Keratinocyte (primary cell): ENCODE data around the gene RGS10.

Experiments used
- CTCF ChIP-seq, 3 experiments: IDR thresholded peaks in 1 of 3; conservative IDR thresholded peaks in 1 of 3; optimal IDR thresholded peaks in 1 of 3; 2 replicates in 2 of 3; 3 replicates in 1 of 3; pipeline versions ENCODE3 to v1.5.1; 2011; ENCODE audit warnings: low read length in 3 of 3, mild to moderate bottlenecking in 3 of 3, moderate library complexity in 2 of 3, control low read depth in 1 of 3, inconsistent platforms in 1 of 3; ENCODE audit not compliant: insufficient read depth in 2 of 3; ENCODE audit errors: extremely low read depth in 1 of 3
- EZH2 ChIP-seq: IDR thresholded peaks from one replicate; pipeline ENCODE4 v1.6.1; 2012; ENCODE audit warnings: inconsistent platforms, mild to moderate bottlenecking, low read length, moderate library complexity

DNA sequence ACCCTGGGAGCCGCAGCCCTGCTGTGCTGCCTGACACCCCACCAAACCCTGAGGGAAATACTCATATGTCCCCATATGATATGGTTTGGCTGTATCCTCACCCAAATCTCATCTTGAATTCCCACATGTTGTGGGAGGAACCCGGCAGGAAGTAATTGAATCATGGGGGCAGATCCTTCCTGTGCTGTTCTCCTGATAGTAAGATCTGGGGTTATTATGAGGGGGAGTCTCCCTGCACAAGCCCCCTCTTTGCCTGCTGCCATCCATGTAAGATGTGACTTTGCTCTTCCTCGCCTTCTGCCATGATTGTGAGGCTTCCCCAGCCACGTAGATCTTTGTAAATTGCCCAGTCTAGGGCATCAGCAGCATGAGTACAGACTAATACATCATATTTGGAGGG lies 68.7 kb downstream of the RGS10 start:
- TF ChIP-seq CTCF (optimal IDR thresholded peaks at IDR 0.05 in 1 of 3, IDR thresholded peaks at IDR 0.05 in 1 of 3, conservative IDR thresholded peaks at IDR 0.05 in 1 of 3; ENCODE audit: extremely low read depth in 1 of 3, insufficient read depth in 2 of 3, low read length in 3 of 3) (no peak), EZH2 (no peak)
